Measurements from ENCODE around the gene POLQ.

DNA sequence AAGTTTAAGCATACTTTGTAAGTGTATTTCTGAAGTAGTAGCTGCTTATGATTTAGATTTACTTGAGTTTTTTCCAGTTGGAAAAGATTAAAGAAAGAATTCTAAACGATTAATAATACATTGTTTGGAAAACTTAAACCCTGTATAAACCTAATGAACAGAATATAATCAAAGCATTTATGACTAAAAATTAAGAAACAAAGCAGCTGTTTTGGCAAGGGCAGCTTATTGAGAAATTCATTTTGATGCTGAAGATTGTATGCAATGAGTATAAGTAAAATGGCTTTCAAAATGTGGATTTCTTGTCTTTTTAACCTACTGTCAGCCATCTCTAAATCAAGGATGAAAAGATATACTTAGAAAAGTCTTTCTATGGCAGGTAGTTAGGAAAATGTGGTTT lies 140.2 kb downstream of the POLQ start:
- TF ChIP-seq, protein P1, sequence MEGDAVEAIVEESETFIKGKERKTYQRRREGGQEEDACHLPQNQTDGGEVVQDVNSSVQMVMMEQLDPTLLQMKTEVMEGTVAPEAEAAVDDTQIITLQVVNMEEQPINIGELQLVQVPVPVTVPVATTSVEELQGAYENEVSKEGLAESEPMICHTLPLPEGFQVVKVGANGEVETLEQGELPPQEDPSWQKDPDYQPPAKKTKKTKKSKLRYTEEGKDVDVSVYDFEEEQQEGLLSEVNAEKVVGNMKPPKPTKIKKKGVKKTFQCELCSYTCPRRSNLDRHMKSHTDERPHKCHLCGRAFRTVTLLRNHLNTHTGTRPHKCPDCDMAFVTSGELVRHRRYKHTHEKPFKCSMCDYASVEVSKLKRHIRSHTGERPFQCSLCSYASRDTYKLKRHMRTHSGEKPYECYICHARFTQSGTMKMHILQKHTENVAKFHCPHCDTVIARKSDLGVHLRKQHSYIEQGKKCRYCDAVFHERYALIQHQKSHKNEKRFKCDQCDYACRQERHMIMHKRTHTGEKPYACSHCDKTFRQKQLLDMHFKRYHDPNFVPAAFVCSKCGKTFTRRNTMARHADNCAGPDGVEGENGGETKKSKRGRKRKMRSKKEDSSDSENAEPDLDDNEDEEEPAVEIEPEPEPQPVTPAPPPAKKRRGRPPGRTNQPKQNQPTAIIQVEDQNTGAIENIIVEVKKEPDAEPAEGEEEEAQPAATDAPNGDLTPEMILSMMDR (optimal IDR thresholded peaks at IDR 0.05 in 1 of 3, IDR thresholded peaks at IDR 0.05 in 1 of 3, conservative IDR thresholded peaks at IDR 0.05 in 1 of 3; ENCODE audit: extremely low read depth in 1 of 3, insufficient read depth in 2 of 3, low read length in 3 of 3) = no peak
- TF ChIP-seq EZH2 (IDR thresholded peaks at IDR 0.05; ENCODE audit: low read length) = no peak

Data from keratinocyte (primary cell).